Loucy (cell line): ENCODE data around the gene RBM14.
"Not testable (repeated sequence)": the region's sequence is repeated elsewhere in the genome, so short reads cannot be mapped to it uniquely, and the experiment has no call there.

Experiments used
- H2AFZ ChIP-seq: fragments of 200-600 bp; sonication (generic); 2 replicates; pipeline ENCODE4 v1.6.0; 2016; ENCODE audit warnings: antibody characterized with exemption, mild to moderate bottlenecking, low read length, moderate library complexity
- H3F3A ChIP-seq: fragments of 200-600 bp; 2 replicates; pipeline ENCODE4 v1.6.0; 2016; ENCODE audit warnings: antibody characterized with exemption, low read depth, mild to moderate bottlenecking
- H3K27me3 ChIP-seq: fragments of 200-600 bp; sonication (generic); 2 replicates; pipeline ENCODE4 v1.6.1; 2014; ENCODE audit warnings: low read length, mild to moderate bottlenecking; ENCODE audit not compliant: insufficient read depth, poor library complexity, severe bottlenecking
- H3K36me3 ChIP-seq: fragments of 200-600 bp; sonication (generic); 2 replicates; pipeline ENCODE4 v1.6.1; 2016; ENCODE audit warnings: low read length; ENCODE audit not compliant: insufficient read depth
- H3K4me1 ChIP-seq: fragments of 200-600 bp; sonication (generic); 2 replicates; pipeline ENCODE4 v1.5.1; 2014; ENCODE audit warnings: low read length, mild to moderate bottlenecking; ENCODE audit not compliant: insufficient read depth, poor library complexity, severe bottlenecking
- H3K4me2 ChIP-seq: fragments of 200-600 bp; sonication (generic); 2 replicates; pipeline ENCODE4 v1.6.0; 2014; ENCODE audit warnings: antibody characterized with exemption, low read length, low read depth, mild to moderate bottlenecking; ENCODE audit not compliant: poor library complexity, severe bottlenecking
- H3K4me3 ChIP-seq: fragments of 200-600 bp; sonication (generic); 2 replicates; pipeline ENCODE4 v1.5.1; 2014; ENCODE audit warnings: low read length, mild to moderate bottlenecking, mixed read lengths; ENCODE audit not compliant: poor library complexity, severe bottlenecking
- H3K79me2 ChIP-seq: fragments of 200-600 bp; sonication (generic); 2 replicates; pipeline ENCODE4 v1.6.1; 2014; ENCODE audit warnings: low read length; ENCODE audit not compliant: insufficient read depth
- H3K9ac ChIP-seq: fragments of 200-600 bp; sonication (generic); 2 replicates; pipeline ENCODE4 v1.6.0; 2014; ENCODE audit warnings: mild to moderate bottlenecking, low read depth, low read length, moderate library complexity; ENCODE audit not compliant: poor library complexity, severe bottlenecking
- H3K9me2 ChIP-seq: fragments of 200-600 bp; sonication (generic); replicated peaks from 2 replicates; pipeline ENCODE4 v1.6.1; 2016; ENCODE audit warnings: low read depth, low read length, mixed read lengths
- H3K9me3 ChIP-seq: fragments of 200-600 bp; sonication (generic); 2 replicates; pipeline ENCODE4 v1.6.1; 2014; ENCODE audit warnings: mild to moderate bottlenecking, antibody characterized with exemption, low read length, low read depth; ENCODE audit not compliant: insufficient read depth
- H4K20me1 ChIP-seq: fragments of 200-600 bp; sonication (generic); 2 replicates; pipeline ENCODE4 v1.6.0; 2014; ENCODE audit warnings: antibody characterized with exemption, low read length, mild to moderate bottlenecking; ENCODE audit not compliant: insufficient read depth, poor library complexity, severe bottlenecking
- EZH2phosphoT487 ChIP-seq: fragments of 200-600 bp; IDR thresholded peaks from 2 replicates; pipeline ENCODE4 v1.6.1; 2018; ENCODE audit warnings: antibody characterized with exemption, mild to moderate bottlenecking, moderate library complexity, borderline replicate concordance
- TF ChIP-seq, protein P1 (sequence below): fragments of 200-600 bp; sonication (generic); conservative IDR thresholded peaks from 2 replicates; pipeline ENCODE4 v1.5.1; 2014; ENCODE audit warnings: mild to moderate bottlenecking, antibody characterized with exemption, low read length

The RBM14 gene

DNA sequence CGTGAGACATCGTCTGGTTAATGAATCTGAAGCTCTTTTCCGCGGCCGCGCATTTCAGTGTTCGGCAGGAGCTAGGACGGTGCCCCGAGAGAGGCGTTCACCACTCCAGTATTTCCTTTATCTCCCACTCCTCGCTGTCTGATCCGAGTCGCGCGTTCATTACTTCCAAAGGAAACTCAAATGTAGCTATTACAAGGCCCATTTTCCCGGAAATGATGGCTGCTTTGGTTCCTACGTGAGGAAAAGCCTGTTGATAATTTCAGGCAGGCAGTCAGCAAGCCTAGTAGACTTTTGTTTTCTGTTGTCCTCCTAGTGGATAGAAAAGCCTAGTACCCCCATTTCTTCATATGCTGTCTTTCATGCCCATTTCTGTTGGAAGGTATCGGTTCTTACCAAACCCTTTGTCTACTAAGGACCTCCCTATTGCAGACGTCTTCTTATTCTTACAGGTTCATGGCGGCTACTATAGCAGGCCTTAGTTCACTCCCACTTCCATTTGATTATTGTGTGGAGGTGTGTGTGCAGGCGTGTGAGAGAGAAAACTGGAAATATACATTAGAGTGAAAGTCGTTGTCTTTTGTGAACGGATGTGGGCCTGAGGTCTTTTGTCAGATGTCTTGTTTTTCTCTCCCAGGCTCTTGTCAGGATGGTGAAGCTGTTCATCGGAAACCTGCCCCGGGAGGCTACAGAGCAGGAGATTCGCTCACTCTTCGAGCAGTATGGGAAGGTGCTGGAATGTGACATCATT is 22.8 kb downstream of the RBM14 start:
- H4K20me1 ChIP-seq: peaks cover 75% of the 10 kb centered on the region
- H3K9ac ChIP-seq: peak overlapping the region; percentile 87
- H3F3A ChIP-seq: peaks cover 13% of the 10 kb centered on the region
- no peaks in the 10 kb centered on the region for H3K27me3 ChIP-seq
- no peak for TF ChIP-seq EZH2phosphoT487
- TF ChIP-seq, protein P1, sequence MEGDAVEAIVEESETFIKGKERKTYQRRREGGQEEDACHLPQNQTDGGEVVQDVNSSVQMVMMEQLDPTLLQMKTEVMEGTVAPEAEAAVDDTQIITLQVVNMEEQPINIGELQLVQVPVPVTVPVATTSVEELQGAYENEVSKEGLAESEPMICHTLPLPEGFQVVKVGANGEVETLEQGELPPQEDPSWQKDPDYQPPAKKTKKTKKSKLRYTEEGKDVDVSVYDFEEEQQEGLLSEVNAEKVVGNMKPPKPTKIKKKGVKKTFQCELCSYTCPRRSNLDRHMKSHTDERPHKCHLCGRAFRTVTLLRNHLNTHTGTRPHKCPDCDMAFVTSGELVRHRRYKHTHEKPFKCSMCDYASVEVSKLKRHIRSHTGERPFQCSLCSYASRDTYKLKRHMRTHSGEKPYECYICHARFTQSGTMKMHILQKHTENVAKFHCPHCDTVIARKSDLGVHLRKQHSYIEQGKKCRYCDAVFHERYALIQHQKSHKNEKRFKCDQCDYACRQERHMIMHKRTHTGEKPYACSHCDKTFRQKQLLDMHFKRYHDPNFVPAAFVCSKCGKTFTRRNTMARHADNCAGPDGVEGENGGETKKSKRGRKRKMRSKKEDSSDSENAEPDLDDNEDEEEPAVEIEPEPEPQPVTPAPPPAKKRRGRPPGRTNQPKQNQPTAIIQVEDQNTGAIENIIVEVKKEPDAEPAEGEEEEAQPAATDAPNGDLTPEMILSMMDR: 0 out of 2 replicates have a peak, but pooled peaks have one; percentile 7
- peaks cover 53% of the 10 kb centered on the region for H3K36me3 ChIP-seq
- H3K4me3 ChIP-seq: peak overlapping the region; percentile 89
- peaks cover 52% of the 10 kb centered on the region for H3K4me1 ChIP-seq
- H3K4me2 ChIP-seq: peak overlapping the region; percentile 77
- H3K79me2 ChIP-seq: peaks cover 96% of the 10 kb centered on the region
- H3K9me3 ChIP-seq: no peaks in the 10 kb centered on the region
- no peak overlapping the region for H2AFZ ChIP-seq
- no peaks in the 10 kb centered on the region for H3K9me2 ChIP-seq

DNA sequence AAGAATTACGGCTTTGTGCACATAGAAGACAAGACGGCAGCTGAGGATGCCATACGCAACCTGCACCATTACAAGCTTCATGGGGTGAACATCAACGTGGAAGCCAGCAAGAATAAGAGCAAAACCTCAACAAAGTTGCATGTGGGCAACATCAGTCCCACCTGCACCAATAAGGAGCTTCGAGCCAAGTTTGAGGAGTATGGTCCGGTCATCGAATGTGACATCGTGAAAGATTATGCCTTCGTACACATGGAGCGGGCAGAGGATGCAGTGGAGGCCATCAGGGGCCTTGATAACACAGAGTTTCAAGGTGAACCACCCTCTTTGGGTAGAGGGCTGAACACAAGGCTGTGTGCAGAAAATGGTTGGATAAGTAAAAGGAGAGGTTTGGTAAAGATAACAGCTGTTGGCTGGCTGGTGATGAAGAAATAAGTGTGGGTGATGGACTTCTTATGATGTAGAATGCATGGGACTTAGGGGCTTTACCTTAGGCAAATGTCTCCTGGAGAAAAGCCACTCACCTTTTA is 23.4 kb downstream of the RBM14 start:
- H3F3A ChIP-seq: peaks cover 13% of the 10 kb centered on the region
- H3K4me1 ChIP-seq: peaks cover 58% of the 10 kb centered on the region

DNA sequence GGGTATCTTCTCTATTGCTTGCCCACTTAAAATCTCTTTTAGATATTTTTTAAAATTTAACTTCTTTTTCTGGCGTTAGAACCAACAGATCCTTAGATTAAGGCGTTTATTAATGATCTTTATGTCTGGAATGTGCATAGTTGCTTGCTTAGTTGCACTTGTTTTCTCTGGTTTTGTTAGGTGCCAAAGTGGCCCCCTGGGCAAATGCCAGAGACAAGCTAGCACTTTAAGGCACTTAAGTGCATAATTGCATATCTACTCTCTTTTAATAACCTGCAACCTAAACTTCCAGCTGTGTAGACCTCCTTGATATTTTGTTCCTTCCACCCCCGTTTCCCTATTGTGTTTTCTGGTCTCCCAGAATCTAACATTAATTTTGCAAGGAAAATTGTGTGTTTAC is 25.4 kb downstream of the RBM14 start:
- Histone ChIP-seq H3K79me2 (peaks cover 96% of the 10 kb centered on the region), H3K9ac (peak overlapping the region; percentile 87), H3K4me1 (peaks cover 72% of the 10 kb centered on the region), H3K9me2 (no peaks in the 10 kb centered on the region), H2AFZ (no peak overlapping the region), H3K4me3 (peak overlapping the region; percentile 89), H3K27me3 (no peaks in the 10 kb centered on the region), H4K20me1 (peaks cover 84% of the 10 kb centered on the region), H3K9me3 (no peaks in the 10 kb centered on the region), H3K36me3 (peaks cover 71% of the 10 kb centered on the region), H3K4me2 (peak overlapping the region; percentile 77), H3F3A (0 out of 2 replicates have a peak, but pooled peaks cover 5% of the 10 kb centered on the region)
- no peak for TF ChIP-seq EZH2phosphoT487
- TF ChIP-seq, protein P1: no peak

More for the DNA sequence above, 23.4 kb downstream of the RBM14 start:
- H3K79me2 ChIP-seq: peaks cover 96% of the 10 kb centered on the region
- H3K36me3 ChIP-seq: peaks cover 54% of the 10 kb centered on the region
- not testable (repeated sequence) for H3K9me3 ChIP-seq, H3K9me2 ChIP-seq, H2AFZ ChIP-seq, H3K27me3 ChIP-seq
- peak overlapping the region; percentile 89 for H3K4me3 ChIP-seq
- H3K9ac ChIP-seq: peak overlapping the region; percentile 87
- peaks cover 76% of the 10 kb centered on the region for H4K20me1 ChIP-seq
- H3K4me2 ChIP-seq: peak overlapping the region; percentile 77
